ENCODE measurements around the gene GRK4. TPM values are rescaled to one million over a fixed set of nuclear protein-coding genes. Genes with fewer than 3 reads are reported as not detected.

GRK4 gene
- total and polyA plus RNA-seq, 2 donors = 2.3 to 5.6 TPM

DNA sequence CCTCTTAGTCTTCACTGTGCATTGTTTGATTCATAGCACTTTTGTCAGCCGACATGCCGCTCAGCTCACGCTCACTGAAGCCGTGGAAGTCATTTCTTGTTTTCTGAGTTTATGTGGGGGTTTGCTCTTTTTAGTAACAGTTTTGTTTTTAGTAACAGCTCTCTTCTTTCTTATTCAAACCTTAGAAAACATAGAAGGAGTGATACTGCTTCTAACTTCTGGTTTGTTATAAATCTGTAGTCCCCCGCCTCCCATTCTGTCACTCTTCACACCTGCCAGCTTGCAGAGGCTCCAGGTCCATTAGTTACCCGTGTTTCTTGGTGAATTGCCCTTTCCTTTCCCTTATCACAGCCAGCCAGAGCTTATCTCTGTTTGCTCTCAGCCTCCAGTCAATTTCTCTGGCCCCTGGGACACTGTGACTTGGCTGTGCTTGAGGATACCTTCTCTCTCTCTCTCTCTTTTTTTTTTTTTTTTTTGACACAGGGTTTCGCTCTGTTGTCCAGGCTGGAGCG lies 50.5 kb downstream of the GRK4 start:
- WGBS = 90% methylated on average over 8 of the region's 8 CpGs
- no peaks in the 10 kb centered on the region for H3K4me1 ChIP-seq (ENCODE audit: control insufficient read depth in 2 of 2, insufficient read depth in 2 of 2, low read length in 2 of 2)
- DNase-seq (ENCODE audit: low read depth in 6 of 9, low spot score in 9 of 9) = no peak
- H3K36me3 ChIP-seq (ENCODE audit: control insufficient read depth in 2 of 2, insufficient read depth in 2 of 2, low read length in 1 of 2) = no peaks in the 10 kb centered on the region
- H3K4me3 ChIP-seq (ENCODE audit: low read length in 2 of 2) = no peak overlapping the region
- H3K9me3 ChIP-seq (ENCODE audit: control insufficient read depth in 2 of 2, insufficient read depth in 1 of 2, low read length in 1 of 2) = no peaks in the 10 kb centered on the region
- H3K27ac ChIP-seq (ENCODE audit: low read depth in 1 of 2, low read length in 1 of 2) = no peak overlapping the region
- H3K27me3 ChIP-seq (ENCODE audit: control insufficient read depth in 2 of 2, insufficient read depth in 1 of 2, low read length in 1 of 2) = no peaks in the 10 kb centered on the region

DNA sequence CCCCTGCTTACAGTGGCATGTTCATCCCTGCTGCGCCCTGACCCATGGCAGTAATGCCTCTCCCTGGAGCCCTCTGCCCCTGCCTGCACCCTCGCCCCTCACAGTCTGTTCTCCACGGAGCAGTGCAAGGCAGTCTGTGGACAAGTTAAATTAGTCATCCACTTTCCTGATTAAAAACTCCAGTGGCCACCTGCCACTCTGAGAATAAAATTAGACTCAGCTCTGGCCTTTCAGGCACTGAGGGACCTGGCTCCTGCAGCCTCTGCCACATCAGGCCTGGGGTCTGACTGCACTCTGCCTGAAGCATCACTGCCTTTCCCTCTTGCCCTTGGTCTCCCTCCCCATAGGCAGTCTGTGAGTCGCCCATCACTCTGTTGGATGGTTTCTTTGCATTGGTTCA lies 53.6 kb downstream of the GRK4 start:
- WGBS = 98% methylated on average over 4 of the region's 4 CpGs
- no peak overlapping the region for H3K27ac ChIP-seq (ENCODE audit: low read depth in 1 of 2, low read length in 1 of 2)
- H3K4me3 ChIP-seq (ENCODE audit: low read length in 2 of 2) = no peak overlapping the region
- H3K27me3 ChIP-seq (ENCODE audit: control insufficient read depth in 2 of 2, insufficient read depth in 1 of 2, low read length in 1 of 2) = no peaks in the 10 kb centered on the region
- no peaks in the 10 kb centered on the region for H3K9me3 ChIP-seq (ENCODE audit: control insufficient read depth in 2 of 2, insufficient read depth in 1 of 2, low read length in 1 of 2)
- no peak for DNase-seq (ENCODE audit: low read depth in 6 of 9, low spot score in 9 of 9)
- H3K36me3 ChIP-seq (ENCODE audit: control insufficient read depth in 2 of 2, insufficient read depth in 2 of 2, low read length in 1 of 2) = no peaks in the 10 kb centered on the region
- H3K4me1 ChIP-seq (ENCODE audit: control insufficient read depth in 2 of 2, insufficient read depth in 2 of 2, low read length in 2 of 2) = no peaks in the 10 kb centered on the region

- WGBS = 70% methylated on average over 4 of the region's 4 CpGs
- no peaks in the 10 kb centered on the region for H3K27me3 ChIP-seq (ENCODE audit: control insufficient read depth in 2 of 2, insufficient read depth in 1 of 2, low read length in 1 of 2)
- no peak for DNase-seq (ENCODE audit: low read depth in 6 of 9, low spot score in 9 of 9)
- H3K4me3 ChIP-seq (ENCODE audit: low read length in 2 of 2) = no peak overlapping the region
- no peaks in the 10 kb centered on the region for H3K9me3 ChIP-seq (ENCODE audit: control insufficient read depth in 2 of 2, insufficient read depth in 1 of 2, low read length in 1 of 2)
- no peak overlapping the region for H3K27ac ChIP-seq (ENCODE audit: low read depth in 1 of 2, low read length in 1 of 2)
- H3K4me1 ChIP-seq (ENCODE audit: control insufficient read depth in 2 of 2, insufficient read depth in 2 of 2, low read length in 2 of 2) = no peaks in the 10 kb centered on the region
- no peaks in the 10 kb centered on the region for H3K36me3 ChIP-seq (ENCODE audit: control insufficient read depth in 2 of 2, insufficient read depth in 2 of 2, low read length in 1 of 2)
These were observed 54.1 kb downstream of the GRK4 start for GRCh38 chr4:3017504-3017903.

DNA sequence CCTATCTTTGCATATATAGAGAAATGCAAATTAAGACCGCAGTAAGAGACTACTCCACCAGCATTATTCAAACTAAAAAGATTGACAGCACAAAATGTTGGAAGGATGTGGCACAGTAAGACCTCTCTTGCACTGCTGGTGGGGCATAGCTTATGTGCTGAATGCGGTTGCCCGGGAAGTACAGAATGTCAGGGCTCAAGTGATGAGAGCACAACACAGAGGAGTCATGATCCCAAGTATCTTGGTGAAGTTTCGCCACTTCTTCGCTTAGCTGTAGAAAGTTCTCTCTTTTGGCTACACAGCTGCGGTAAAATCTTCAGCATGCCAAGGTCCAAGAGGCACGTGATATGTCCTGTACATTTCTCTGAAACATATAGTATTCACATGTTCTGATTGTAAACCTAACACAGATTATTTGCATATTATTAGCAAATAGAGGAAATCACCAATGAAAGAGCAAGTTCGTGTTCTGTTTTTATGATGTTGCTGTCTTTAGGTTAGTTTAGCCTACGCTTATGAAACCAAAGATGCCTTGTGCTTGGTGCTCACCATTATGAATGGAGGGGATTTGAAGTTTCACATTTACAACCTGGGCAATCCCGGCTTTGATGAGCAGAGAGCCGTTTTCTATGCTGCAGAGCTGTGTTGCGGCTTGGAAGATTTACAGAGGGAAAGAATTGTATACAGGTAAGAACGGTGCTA lies 55.9 kb downstream of the GRK4 start:
- Histone ChIP-seq H3K4me1 (ENCODE audit: control insufficient read depth in 2 of 2, insufficient read depth in 2 of 2, low read length in 2 of 2) (no peaks in the 10 kb centered on the region), H3K4me3 (ENCODE audit: low read length in 2 of 2) (no peak overlapping the region), H3K9me3 (ENCODE audit: control insufficient read depth in 2 of 2, insufficient read depth in 1 of 2, low read length in 1 of 2) (no peaks in the 10 kb centered on the region), H3K27ac (ENCODE audit: low read depth in 1 of 2, low read length in 1 of 2) (no peak overlapping the region), H3K36me3 (ENCODE audit: control insufficient read depth in 2 of 2, insufficient read depth in 2 of 2, low read length in 1 of 2) (no peaks in the 10 kb centered on the region), H3K27me3 (ENCODE audit: control insufficient read depth in 2 of 2, insufficient read depth in 1 of 2, low read length in 1 of 2) (no peaks in the 10 kb centered on the region)
- 98% methylated on average over 13 of the region's 13 CpGs for WGBS
- no peak for DNase-seq (ENCODE audit: low read depth in 6 of 9, low spot score in 9 of 9)

DNA sequence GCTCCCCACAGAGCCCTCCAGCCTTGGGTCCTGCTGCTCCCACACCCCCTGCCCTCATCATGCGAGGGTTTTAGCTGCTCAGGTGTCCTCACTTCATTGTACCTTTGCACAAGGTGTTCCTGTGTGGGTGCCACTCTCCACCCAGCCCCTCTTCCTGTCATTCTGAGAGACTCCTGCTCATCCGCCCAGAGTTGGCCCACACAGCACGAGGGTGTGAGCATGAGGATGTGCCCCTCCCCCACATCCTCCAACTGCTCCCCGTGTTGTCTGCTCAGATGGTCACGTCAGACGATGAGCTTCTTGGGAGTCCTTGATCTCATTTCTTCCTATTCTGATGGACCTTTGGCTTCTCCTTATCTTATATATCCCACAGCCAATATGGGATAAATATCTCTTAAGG lies 57.8 kb downstream of the GRK4 start:
- no peaks in the 10 kb centered on the region for H3K9me3 ChIP-seq (ENCODE audit: control insufficient read depth in 2 of 2, insufficient read depth in 1 of 2, low read length in 1 of 2)
- no peaks in the 10 kb centered on the region for H3K4me1 ChIP-seq (ENCODE audit: control insufficient read depth in 2 of 2, insufficient read depth in 2 of 2, low read length in 2 of 2)
- no peak overlapping the region for H3K27ac ChIP-seq (ENCODE audit: low read depth in 1 of 2, low read length in 1 of 2)
- no peaks in the 10 kb centered on the region for H3K27me3 ChIP-seq (ENCODE audit: control insufficient read depth in 2 of 2, insufficient read depth in 1 of 2, low read length in 1 of 2)
- no peak overlapping the region for H3K4me3 ChIP-seq (ENCODE audit: low read length in 2 of 2)
- WGBS = 92% methylated on average over 6 of the region's 6 CpGs
- DNase-seq (ENCODE audit: low read depth in 6 of 9, low spot score in 9 of 9) = no peak
- no peaks in the 10 kb centered on the region for H3K36me3 ChIP-seq (ENCODE audit: control insufficient read depth in 2 of 2, insufficient read depth in 2 of 2, low read length in 1 of 2)

GRCh38 chr4:3021627-3022026 lies 58.3 kb downstream of the GRK4 start:
- Histone ChIP-seq H3K4me3 (ENCODE audit: low read length in 2 of 2) (no peak overlapping the region), H3K36me3 (ENCODE audit: control insufficient read depth in 2 of 2, insufficient read depth in 2 of 2, low read length in 1 of 2) (no peaks in the 10 kb centered on the region), H3K27ac (ENCODE audit: low read depth in 1 of 2, low read length in 1 of 2) (no peak overlapping the region), H3K4me1 (ENCODE audit: control insufficient read depth in 2 of 2, insufficient read depth in 2 of 2, low read length in 2 of 2) (no peaks in the 10 kb centered on the region), H3K27me3 (ENCODE audit: control insufficient read depth in 2 of 2, insufficient read depth in 1 of 2, low read length in 1 of 2) (no peaks in the 10 kb centered on the region), H3K9me3 (ENCODE audit: control insufficient read depth in 2 of 2, insufficient read depth in 1 of 2, low read length in 1 of 2) (no peaks in the 10 kb centered on the region)
- 95% methylated on average over 8 of the region's 8 CpGs for WGBS
- DNase-seq (ENCODE audit: low read depth in 6 of 9, low spot score in 9 of 9) = no peak

- H3K4me1 ChIP-seq (ENCODE audit: control insufficient read depth in 2 of 2, insufficient read depth in 2 of 2, low read length in 2 of 2) = no peaks in the 10 kb centered on the region
- no peak overlapping the region for H3K4me3 ChIP-seq (ENCODE audit: low read length in 2 of 2)
- H3K9me3 ChIP-seq (ENCODE audit: control insufficient read depth in 2 of 2, insufficient read depth in 1 of 2, low read length in 1 of 2) = no peaks in the 10 kb centered on the region
- no peak overlapping the region for H3K27ac ChIP-seq (ENCODE audit: low read depth in 1 of 2, low read length in 1 of 2)
- no peaks in the 10 kb centered on the region for H3K27me3 ChIP-seq (ENCODE audit: control insufficient read depth in 2 of 2, insufficient read depth in 1 of 2, low read length in 1 of 2)
- no peaks in the 10 kb centered on the region for H3K36me3 ChIP-seq (ENCODE audit: control insufficient read depth in 2 of 2, insufficient read depth in 2 of 2, low read length in 1 of 2)
- WGBS = 88% methylated on average over 8 of the region's 8 CpGs
- DNase-seq (ENCODE audit: low read depth in 6 of 9, low spot score in 9 of 9) = no peak
These were observed 58.7 kb downstream of the GRK4 start for GRCh38 chr4:3022112-3022511.

DNA sequence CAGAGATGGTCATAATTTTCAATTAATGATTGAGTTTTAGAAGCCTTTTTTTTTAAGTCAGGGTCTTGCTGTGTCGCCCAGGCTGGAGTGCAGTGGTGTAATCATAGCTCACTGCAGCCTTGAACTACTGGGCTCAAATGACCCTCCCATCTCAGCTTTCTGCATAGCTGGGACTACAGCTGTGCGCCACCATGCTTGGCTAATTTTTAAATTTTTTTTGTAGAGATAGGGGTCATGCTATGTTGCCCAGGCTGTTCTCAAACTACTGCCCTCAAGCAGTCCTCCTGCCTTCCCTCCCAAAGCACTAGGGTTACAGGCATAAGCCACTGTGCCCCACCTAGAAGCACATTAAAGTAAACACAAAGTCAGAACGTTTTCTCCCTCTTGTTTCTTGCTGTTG lies 59.3 kb downstream of the GRK4 start:
- H3K9me3 ChIP-seq (ENCODE audit: control insufficient read depth in 2 of 2, insufficient read depth in 1 of 2, low read length in 1 of 2) = no peaks in the 10 kb centered on the region
- no peak for DNase-seq (ENCODE audit: low read depth in 6 of 9, low spot score in 9 of 9)
- no peak overlapping the region for H3K4me3 ChIP-seq (ENCODE audit: low read length in 2 of 2)
- WGBS = 91% methylated on average over 3 of the region's 3 CpGs
- H3K27ac ChIP-seq (ENCODE audit: low read depth in 1 of 2, low read length in 1 of 2) = no peak overlapping the region
- H3K4me1 ChIP-seq (ENCODE audit: control insufficient read depth in 2 of 2, insufficient read depth in 2 of 2, low read length in 2 of 2) = no peaks in the 10 kb centered on the region
- no peaks in the 10 kb centered on the region for H3K27me3 ChIP-seq (ENCODE audit: control insufficient read depth in 2 of 2, insufficient read depth in 1 of 2, low read length in 1 of 2)
- H3K36me3 ChIP-seq (ENCODE audit: control insufficient read depth in 2 of 2, insufficient read depth in 2 of 2, low read length in 1 of 2) = no peaks in the 10 kb centered on the region

- H3K4me1 ChIP-seq (ENCODE audit: control insufficient read depth in 2 of 2, insufficient read depth in 2 of 2, low read length in 2 of 2) = no peaks in the 10 kb centered on the region
- no peaks in the 10 kb centered on the region for H3K27me3 ChIP-seq (ENCODE audit: control insufficient read depth in 2 of 2, insufficient read depth in 1 of 2, low read length in 1 of 2)
- H3K4me3 ChIP-seq (ENCODE audit: low read length in 2 of 2) = no peak overlapping the region
- H3K9me3 ChIP-seq (ENCODE audit: control insufficient read depth in 2 of 2, insufficient read depth in 1 of 2, low read length in 1 of 2) = no peaks in the 10 kb centered on the region
- no peak for DNase-seq (ENCODE audit: low read depth in 6 of 9, low spot score in 9 of 9)
- 97% methylated on average over 21 of the region's 21 CpGs for WGBS
- no peaks in the 10 kb centered on the region for H3K36me3 ChIP-seq (ENCODE audit: control insufficient read depth in 2 of 2, insufficient read depth in 2 of 2, low read length in 1 of 2)
- no peak overlapping the region for H3K27ac ChIP-seq (ENCODE audit: low read depth in 1 of 2, low read length in 1 of 2)
These were observed 62.5 kb downstream of the GRK4 start for GRCh38 chr4:3025881-3026280.

All from thymus (tissue), 11 donors.